Stimulated activated CD8-positive, alpha-beta memory T cell treated with anti-CD3 and anti-CD28 coated beads, Interleukin-15, amount 100 ng/mL, for 48 hours (primary cell): ENCODE data around the gene KRTAP9-6.
"Not testable (repeated sequence)": the region's sequence is repeated elsewhere in the genome, so short reads cannot be mapped to it uniquely, and the experiment has no call there.

Experiments used
- DNase-seq, 2 donors: peaks; one replicate each; pipeline ENCODE4 v3.0.0-alpha.2; 2020; ENCODE audit warnings: low read depth in 2 of 2

The KRTAP9-6 gene

GRCh38 chr17:41265078-41265477 lies at the start of gene KRTAP9-6:
KRTAP9-6 (plus strand) TSS chr17:41265378; CDS start chr17:41265378, 0 bp downstream.
- DNase-seq = no peak

- no peak for DNase-seq
Measured at GRCh38 chr17:41215681-41216080, 49.5 kb upstream of the KRTAP9-6 start.

- DNase-seq = no peak
Measured at GRCh38 chr17:41223821-41224220, 41.4 kb upstream of the KRTAP9-6 start.

- no peak for DNase-seq
Measured at GRCh38 chr17:41226051-41226450, 39.1 kb upstream of the KRTAP9-6 start.

GRCh38 chr17:41226598-41227095 lies 38.5 kb upstream of the KRTAP9-6 start, which contains the start of gene KRTAP9-2:
KRTAP9-2 (plus strand) TSS chr17:41226648; CDS start chr17:41226655, 7 bp downstream.
- DNase-seq = not testable (repeated sequence)

GRCh38 chr17:41230094-41230493 lies 35.1 kb upstream of the KRTAP9-6 start:
- DNase-seq = no peak

- DNase-seq = no peak
Measured at GRCh38 chr17:41231731-41232130, 33.4 kb upstream of the KRTAP9-6 start.

- not testable (repeated sequence) for DNase-seq
Measured at GRCh38 chr17:41232399-41233105, 32.6 kb upstream of the KRTAP9-6 start, which contains the start of gene KRTAP9-3. KRTAP9-3 (plus strand) TSS chr17:41232449; CDS start chr17:41232502, 53 bp downstream.

GRCh38 chr17:41237116-41237515 lies 28.1 kb upstream of the KRTAP9-6 start:
- DNase-seq = not testable (repeated sequence)

GRCh38 chr17:41237949-41238437 lies 27.2 kb upstream of the KRTAP9-6 start, which contains the start of gene KRTAP9-8:
KRTAP9-8 (plus strand) TSS chr17:41237999; CDS start chr17:41238052, 53 bp downstream.
- DNase-seq = not testable (repeated sequence)

GRCh38 chr17:41246995-41247787 lies 18.0 kb upstream of the KRTAP9-6 start:
- DNase-seq = not testable (repeated sequence)

GRCh38 chr17:41249637-41250240 lies 15.4 kb upstream of the KRTAP9-6 start, which contains the start of gene KRTAP9-4:
KRTAP9-4 (plus strand) TSS chr17:41249687; CDS start chr17:41249721, 34 bp downstream.
- DNase-seq = not testable (repeated sequence)

- no peak for DNase-seq
Measured at GRCh38 chr17:41251261-41251660, 13.9 kb upstream of the KRTAP9-6 start.

GRCh38 chr17:41254861-41255260 lies 10.3 kb upstream of the KRTAP9-6 start:
- DNase-seq = no peak

GRCh38 chr17:41255381-41256290 lies 9.5 kb upstream of the KRTAP9-6 start, which contains the start of gene KRTAP9-9:
KRTAP9-9 (plus strand) TSS chr17:41255384.
- not testable (repeated sequence) for DNase-seq

GRCh38 chr17:41256291-41256685 lies 8.9 kb upstream of the KRTAP9-6 start:
- DNase-seq = no peak

- DNase-seq = no peak
Measured at GRCh38 chr17:41258406-41258805, 6.8 kb upstream of the KRTAP9-6 start.

GRCh38 chr17:41263212-41263611 lies 2.0 kb upstream of the KRTAP9-6 start:
- no peak for DNase-seq

GRCh38 chr17:41264599-41264998 lies 579 bp upstream of the KRTAP9-6 start:
- DNase-seq = no peak

- DNase-seq = no peak
Measured at GRCh38 chr17:41267711-41268110, 2.5 kb downstream of the KRTAP9-6 start.
